Measurements from ENCODE around the gene SFXN3.

DNA sequence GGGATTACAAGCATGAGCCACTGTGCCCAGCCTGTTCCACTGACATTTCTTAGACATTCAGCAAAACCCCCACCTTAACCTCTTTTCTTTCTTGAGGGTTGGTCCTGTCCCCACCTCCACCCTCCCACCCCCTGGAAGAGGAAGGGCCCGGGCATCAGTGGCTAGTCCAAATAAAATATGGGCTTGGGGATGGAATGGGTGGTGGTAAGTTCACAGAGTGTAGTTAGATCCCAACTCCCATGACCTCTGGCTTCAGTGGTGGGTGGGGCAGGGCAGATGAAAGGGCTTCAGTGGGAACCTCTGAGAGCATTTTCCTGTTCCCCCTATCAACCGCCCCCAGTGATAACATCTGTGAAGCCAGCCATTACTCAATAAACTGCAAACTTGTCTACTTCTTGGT, 9.8 kb downstream of the SFXN3 start:
- TF ChIP-seq POLR2AphosphoS5 (IDR thresholded peaks at IDR 0.05; ENCODE audit: low read depth, low read length): no peak
- no peak for TF ChIP-seq POLR2A (IDR thresholded peaks at IDR 0.05; ENCODE audit: low read depth, low read length)
- TF ChIP-seq TAF1 (IDR thresholded peaks at IDR 0.05; ENCODE audit: borderline replicate concordance, low read depth, low read length): no peak
